ENCODE data around the gene CD109.
A peak's percentile ranks its signal among the peaks of the same experiment; 100 is the strongest.
"Not testable (repeated sequence)": the region's sequence is repeated elsewhere in the genome, so short reads cannot be mapped to it uniquely, and the experiment has no call there.

Gene CD109

GRCh38 chr6:73695619-73696421, at the start of gene CD109:
Gene CD109 (plus strand): TSS chr6:73696203. CDS start chr6:73696216, 13 bp downstream.
- DNase-seq, result peak; percentile 42

DNA sequence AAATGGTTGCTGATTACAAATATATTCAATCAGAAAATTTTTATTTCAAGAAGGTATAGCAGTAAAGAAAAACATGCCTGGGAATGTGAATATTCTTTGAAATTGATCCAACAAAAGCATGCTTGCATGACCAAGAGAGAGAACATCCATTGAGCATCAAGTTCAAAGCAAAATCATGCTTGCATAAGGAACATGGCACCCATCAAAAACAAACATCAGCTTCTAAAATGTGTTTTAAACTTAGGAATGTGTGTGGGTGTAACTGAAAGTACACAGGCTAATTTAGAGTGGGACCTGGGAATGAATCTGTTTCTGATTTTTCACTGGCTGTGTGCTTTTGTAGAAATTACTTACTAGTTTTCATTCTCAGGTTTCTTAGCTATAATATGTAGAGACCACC, 47.8 kb upstream of the CD109 start:
- no peak for DNase-seq

DNA sequence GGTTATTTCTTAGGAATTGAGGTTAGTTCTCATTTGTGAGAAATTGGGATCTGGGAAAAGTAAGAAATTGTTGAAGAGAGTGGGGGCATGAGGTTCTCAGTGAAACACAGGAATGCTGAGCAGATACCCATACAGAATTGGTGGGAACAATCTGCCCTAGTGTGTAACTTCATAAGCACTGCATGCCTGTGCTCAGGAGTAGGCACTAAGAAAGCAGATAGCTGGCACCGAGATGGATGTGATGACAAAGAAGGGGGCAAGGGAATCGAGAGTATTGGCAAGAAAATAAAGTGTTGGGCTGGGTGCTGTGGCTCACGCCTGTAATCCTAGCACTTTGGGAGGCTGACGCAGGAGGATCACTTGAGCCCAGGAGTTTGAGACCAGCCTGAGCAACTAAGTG, 46.2 kb upstream of the CD109 start:
- no peak for DNase-seq

DNA sequence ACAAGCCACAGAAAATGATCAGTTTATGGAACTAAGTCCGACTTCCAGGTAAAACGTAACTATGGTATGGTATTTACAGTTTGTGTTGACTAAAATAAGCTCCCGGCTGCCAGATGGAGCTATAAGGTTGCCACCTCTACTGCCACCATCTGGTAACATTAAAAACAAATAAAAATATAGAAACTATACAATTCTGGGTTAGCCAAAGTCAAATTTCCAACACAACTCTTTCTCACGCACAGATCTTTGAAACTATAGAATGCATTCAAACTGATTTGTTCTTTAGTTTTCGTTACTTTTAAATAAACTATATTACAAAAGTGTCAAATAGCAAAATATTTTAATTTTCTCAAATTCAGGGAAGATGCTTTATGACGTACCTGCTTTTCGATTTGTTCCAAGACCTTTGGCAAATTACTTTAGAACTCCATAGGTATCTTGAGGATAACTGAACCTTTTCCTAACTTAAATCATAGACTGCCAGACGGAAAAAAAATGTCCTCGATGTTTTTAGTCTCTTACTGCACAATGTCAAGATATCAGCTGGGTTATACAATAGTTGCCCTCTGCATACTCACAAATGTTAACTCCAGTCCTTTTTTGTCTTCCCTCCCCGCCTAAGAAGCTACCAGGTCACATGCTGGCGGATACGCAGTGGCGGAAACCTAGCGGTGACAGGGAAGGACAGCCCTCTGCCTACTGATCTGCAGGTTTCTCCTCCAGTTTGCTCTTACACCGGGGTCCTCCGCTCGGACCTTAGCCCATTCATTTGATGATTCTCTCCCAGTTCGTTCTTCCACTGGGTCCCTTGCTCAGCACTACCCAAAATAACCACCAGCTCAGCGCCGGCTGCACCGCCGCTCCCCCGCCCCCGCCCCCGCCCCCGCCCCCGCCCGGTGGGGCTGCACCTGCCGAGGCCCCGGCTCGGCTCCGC, 43.1 kb upstream of the CD109 start:
- peak; percentile 39 for DNase-seq

DNA sequence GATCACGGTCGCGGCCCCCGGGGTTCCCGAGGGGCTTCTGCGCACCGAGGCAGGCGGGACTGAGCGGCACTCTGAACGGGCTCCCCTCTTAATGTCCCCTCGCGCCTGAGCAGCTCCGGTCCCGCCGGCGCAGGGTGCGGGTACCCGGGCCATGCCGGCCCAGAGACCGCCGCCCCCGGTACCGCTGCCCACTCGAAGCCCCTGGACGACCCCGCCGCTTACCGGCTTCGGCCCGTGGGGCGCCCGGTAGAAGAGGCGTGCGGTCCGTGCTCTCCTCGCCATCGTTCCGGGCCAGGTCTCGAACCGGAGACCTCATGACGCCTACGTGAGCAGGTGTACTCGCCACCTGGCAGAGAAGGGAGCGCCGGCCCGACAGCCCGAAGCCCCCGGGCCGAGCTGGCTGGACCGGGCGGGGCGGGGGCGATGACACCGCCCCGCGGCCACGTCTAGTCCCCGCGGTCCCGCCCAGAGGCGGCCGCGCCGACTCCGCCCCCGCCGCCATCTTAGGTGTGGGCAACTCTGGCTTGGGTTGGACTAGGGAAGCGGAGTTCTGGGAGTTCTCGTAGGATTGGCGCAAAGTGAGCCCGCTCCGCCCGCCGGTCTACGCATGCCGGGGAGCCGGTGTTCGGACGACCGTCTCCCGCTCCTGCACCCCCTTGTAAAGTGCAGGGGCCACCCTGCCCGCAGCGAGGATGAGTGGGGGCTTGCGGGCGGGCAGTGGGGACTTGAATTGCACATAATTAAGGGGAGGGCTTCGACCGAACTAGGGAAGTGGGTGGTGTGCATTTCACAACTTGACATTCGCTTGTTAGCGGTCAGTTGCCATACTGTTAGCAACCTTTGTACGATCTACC, 42.2 kb upstream of the CD109 start, which contains the start of gene SLC17A5:
SLC17A5 (minus strand) TSS at position 422 of the 854 bp plus-strand sequence; CDS start at position 316, 106 bp downstream.
- DNase-seq, result peak; percentile 74

GRCh38 chr6:73655341-73655917, 40.6 kb upstream of the CD109 start:
- no peak for DNase-seq

DNA sequence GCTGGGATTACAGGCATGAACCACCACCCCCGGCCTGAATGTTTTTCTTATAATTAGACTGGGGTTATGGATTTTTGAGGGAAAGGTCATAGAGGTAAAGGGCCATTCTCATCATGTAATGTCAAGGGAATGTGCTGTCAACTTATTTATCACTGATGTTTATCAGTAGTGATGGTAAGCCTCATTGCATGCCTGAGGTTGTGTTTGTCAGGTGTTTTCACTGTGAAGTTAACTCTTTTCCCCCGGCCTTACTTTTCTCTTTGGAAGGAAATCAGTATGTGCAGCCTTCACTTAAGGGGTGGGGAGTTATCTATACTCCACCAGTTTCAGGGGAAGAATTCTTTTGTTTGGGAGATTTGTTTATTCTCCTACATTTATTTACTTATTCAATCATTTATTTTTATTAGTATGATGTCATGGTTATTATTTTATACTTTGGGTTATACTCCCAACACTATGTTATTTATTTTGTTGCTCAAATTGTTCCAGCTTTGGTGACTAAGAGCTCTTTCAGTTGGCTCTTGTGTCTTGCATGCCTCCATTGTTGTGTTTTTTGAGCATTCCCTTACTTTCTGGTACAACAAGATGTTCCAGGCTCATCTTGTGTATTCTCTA, 39.4 kb upstream of the CD109 start:
- no peak for DNase-seq

DNA sequence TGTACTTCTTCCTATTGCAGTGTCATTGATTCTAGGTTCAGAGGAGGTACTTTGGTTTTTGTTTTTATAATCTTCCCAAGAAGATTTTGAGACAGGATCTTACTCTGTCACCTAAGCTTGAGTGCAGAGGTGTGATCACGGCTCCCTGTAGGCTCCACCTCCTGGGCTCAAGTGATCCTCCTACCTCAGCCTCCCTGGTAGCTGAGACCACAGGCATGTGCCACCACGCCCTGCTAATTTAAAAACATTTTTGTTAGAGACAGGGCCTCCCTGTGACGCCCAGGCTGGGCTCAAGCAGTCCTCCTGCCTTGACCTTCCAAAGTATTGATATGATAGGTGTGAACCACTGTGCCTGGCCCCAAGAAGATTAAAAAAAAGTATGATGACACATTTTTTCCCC, 38.8 kb upstream of the CD109 start:
- DNase-seq, result no peak

DNA sequence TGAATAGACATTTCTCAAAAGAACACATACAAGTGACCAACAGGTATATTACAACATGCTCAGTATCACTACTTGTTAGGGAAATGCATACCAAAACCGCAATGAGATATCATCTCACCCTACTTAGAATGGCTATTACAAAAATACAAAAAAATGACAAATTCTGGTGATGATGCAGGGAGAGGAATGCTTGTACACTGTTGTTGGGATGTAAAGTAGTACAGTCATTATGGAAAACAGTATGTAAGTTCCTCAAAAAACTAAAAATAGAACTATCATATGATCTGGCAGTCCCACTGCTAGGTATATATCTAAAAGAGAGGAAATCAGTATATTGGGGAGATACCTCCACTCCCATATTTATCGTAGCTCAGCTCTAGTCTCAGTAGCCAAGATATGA, 31.3 kb upstream of the CD109 start:
- no peak for DNase-seq

DNA sequence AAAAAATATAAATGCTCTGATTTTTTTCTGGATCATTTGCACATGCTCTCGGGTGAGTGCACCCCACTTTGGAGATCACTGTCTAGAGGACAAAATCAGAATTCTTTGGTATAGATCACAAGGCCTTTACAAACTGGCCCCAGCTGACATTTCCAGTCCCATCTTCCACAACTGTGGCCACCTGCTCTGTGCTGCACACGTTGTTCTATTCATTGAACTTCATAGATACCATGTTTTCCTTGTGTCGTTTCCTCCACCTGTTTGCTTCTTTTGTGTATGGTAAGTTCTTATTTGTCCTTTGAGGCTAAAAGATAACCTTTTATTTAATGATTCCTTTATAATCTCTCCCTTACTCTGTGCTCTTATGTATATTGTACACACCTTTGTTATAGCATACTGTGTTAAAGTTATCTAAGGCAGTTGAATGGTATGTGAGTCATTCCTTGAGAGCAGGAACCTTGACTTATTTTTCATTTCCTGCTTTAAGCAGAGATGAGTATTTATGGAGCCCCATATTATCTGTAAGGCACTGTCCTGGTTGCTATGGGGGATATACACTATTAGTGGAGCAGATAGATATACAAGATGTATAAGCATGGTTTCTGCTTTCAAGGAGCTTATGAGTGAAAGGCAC, 30.2 kb upstream of the CD109 start:
- DNase-seq, result no peak

- DNase-seq, result no peak
Observed at GRCh38 chr6:73666393-73666792, 29.6 kb upstream of the CD109 start.

DNA sequence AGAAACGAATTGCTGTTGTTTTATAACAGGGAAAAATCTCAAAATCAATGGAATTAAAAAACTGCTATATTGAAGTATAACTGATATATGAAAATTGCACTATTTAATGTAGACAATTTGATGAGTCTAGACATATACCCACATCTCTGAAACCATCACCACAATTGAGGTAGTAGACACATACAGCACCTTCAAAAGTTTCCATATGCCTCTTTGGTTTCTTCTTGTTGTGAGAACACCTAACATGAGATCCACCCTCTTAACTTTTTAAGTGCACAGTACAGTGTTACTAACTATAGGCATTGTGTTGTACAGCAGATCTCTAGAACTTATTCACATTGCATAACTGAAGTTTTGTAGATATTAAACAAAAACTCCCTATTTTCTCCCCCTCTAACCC, 28.2 kb upstream of the CD109 start:
- no peak for DNase-seq

DNA sequence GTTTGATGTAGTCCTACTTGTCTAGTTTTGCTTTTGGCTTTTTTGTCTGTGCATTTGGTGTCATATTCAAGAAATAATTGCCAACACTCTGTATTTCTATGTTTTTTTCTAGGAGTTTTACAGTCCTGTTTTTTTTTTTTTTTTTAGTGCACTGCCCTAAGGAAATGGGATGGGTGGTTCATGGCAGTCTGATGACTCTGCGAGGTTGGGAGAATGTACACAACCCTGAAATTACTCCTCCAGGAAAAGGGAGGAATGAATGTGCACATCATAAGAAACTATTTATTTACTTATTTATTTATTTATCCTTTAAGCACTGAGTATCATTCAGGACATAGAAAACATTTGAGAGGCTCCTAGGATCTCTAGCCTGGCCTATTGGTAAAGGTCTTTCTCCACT, 27.0 kb upstream of the CD109 start:
- no peak for DNase-seq

GRCh38 chr6:73671911-73672685, 23.9 kb upstream of the CD109 start:
- no peak for DNase-seq

DNA sequence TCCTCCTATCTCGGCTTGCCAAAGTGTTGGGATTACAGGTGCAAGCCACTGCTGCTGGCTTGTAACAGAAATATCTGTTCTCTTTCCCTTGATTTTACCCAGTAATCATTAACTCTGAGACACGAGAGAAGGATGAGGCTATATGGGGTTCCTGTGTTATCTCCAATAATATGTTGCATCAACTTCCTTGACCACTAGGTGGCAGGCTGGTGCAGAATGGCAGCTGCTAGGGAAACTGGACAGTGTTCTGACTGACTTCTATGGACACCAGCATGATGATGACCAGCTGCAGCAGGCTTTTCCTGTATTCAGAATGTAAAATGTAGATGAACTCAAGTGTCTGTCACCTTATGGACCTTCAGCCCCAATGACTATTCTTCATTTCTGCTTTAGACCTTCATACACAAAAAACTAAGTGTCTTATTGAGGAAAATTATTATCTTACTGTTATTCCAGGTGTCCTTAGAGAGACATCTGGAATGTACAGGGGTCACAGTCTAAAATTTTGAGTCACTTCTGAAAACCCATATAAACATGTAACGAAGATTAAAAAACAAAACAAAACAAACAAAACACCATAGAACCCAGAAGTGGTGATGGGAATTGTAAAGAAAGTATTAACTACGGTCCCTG, 20.4 kb upstream of the CD109 start:
- no peak for DNase-seq

DNA sequence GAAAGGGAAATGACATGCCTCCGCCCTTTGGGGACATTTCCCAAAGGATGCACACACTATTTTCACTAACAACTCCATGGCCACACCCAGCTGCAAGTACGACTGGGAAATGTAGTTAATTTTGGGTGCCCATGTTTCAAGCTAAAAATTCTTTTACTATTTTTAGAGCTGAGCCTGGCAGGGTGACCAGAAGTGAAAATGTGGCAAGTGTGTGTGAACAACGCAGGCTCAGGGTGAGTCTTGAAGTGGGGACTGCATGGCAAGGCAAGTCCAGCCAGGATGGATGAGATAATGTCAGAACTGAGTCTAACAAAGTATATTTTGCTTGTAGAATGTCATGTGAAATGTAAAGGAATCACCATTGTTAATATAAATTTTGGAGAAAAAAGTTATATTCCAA, 17.0 kb upstream of the CD109 start:
- no peak for DNase-seq

DNA sequence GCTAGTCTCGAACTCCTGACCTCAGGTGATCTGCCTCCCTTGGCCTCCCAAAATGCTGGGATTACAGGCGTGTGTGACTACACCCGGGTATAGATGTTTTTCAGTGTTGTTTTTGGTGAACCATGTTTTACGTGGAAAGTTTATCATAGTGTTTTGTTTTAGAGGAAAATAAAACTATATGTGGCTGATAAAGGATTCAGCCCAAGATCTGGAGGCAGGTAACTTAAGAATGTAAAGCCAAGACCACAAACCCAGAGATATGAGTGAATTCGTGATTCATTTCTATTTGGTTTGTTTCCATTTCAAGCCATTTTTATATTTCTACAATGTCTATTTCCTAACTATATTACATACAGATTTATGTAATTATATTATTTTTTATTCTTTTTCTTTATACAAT, 16.2 kb upstream of the CD109 start:
- not testable (repeated sequence) for DNase-seq

- no peak for DNase-seq
Observed at GRCh38 chr6:73680289-73680918, 15.6 kb upstream of the CD109 start.

- DNase-seq, result not testable (repeated sequence)
Observed at GRCh38 chr6:73683574-73683973, 12.4 kb upstream of the CD109 start.

GRCh38 chr6:73688351-73688750, 7.7 kb upstream of the CD109 start:
- no peak for DNase-seq
